Liver (tissue), 9 donors: Measurements from ENCODE around the gene RHOT2. TPM values are rescaled to one million over a fixed set of nuclear protein-coding genes. Genes with fewer than 3 reads are reported as not detected.

Source experiments
- DNase-seq: peaks from one replicate; pipeline ENCODE4 v3.0.0-alpha.2; 2017; ENCODE audit warnings: low spot score
- H3K27ac ChIP-seq, 2 donors: one replicate each; pipeline ENCODE4 v1.7.0; 2013; ENCODE audit warnings: inconsistent platforms in 2 of 2, low read length in 2 of 2, control low read depth in 1 of 2, low read depth in 1 of 2, mild to moderate bottlenecking in 1 of 2
- H3K27me3 ChIP-seq, 4 donors: one replicate each; pipeline versions ENCODE4 v1.6.1 to v1.7.0; 2013; ENCODE audit warnings: low read length in 3 of 4, inconsistent platforms in 1 of 4, mild to moderate bottlenecking in 1 of 4, moderate library complexity in 1 of 4; ENCODE audit not compliant: control insufficient read depth in 4 of 4, insufficient read depth in 4 of 4
- H3K36me3 ChIP-seq, 4 donors: one replicate each; pipeline versions ENCODE4 v1.6.1 to v1.7.0; 2013; ENCODE audit warnings: low read length in 3 of 4, mild to moderate bottlenecking in 3 of 4, low read depth in 1 of 4, moderate library complexity in 1 of 4; ENCODE audit not compliant: control insufficient read depth in 4 of 4, insufficient read depth in 3 of 4
- H3K4me1 ChIP-seq, 4 donors: one replicate each; pipeline versions ENCODE4 v1.6.1 to v1.7.0; 2013; ENCODE audit warnings: low read length in 3 of 4, mild to moderate bottlenecking in 3 of 4, moderate library complexity in 1 of 4; ENCODE audit not compliant: control insufficient read depth in 4 of 4, insufficient read depth in 4 of 4
- H3K4me3 ChIP-seq, 3 donors: one replicate each; pipeline versions ENCODE4 v1.6.1 to v1.7.0; 2013; ENCODE audit warnings: low read length in 3 of 3, control low read depth in 1 of 3, low read depth in 1 of 3, mild to moderate bottlenecking in 1 of 3
- H3K9ac ChIP-seq, 2 donors: one replicate each; pipeline ENCODE4 v1.7.0; 2013; ENCODE audit warnings: low read length in 2 of 2, mild to moderate bottlenecking in 2 of 2, moderate library complexity in 2 of 2, control low read depth in 1 of 2, low read depth in 1 of 2
- H3K9me3 ChIP-seq, 4 donors: one replicate each; pipeline versions ENCODE4 v1.6.1 to v1.7.0; 2013; ENCODE audit warnings: low read length in 3 of 4; ENCODE audit not compliant: control insufficient read depth in 4 of 4
- EGR1 ChIP-seq, 2 donors: IDR thresholded peaks; 2 replicates each; pipeline ENCODE4 v1.6.1; 2016 to 2018; ENCODE audit warnings: antibody characterized with exemption in 2 of 2, low read depth in 2 of 2
- FOXA1 ChIP-seq: IDR thresholded peaks from 2 replicates; pipeline ENCODE4 v1.6.1; 2016; ENCODE audit warnings: antibody characterized with exemption
- FOXA2 ChIP-seq: IDR thresholded peaks from 2 replicates; pipeline ENCODE4 v1.6.1; 2016; ENCODE audit warnings: antibody characterized with exemption
- GABPA ChIP-seq, 2 donors: IDR thresholded peaks in 1 of 2; conservative IDR thresholded peaks in 1 of 2; 2 replicates each; pipeline ENCODE4 v1.6.1; 2016; ENCODE audit warnings: antibody characterized with exemption in 2 of 2, mild to moderate bottlenecking in 1 of 2, moderate library complexity in 1 of 2
- HNF4A ChIP-seq, 2 donors: conservative IDR thresholded peaks; 2 replicates each; pipeline ENCODE4 v1.6.1; 2016; ENCODE audit warnings: antibody characterized with exemption in 2 of 2, mild to moderate bottlenecking in 2 of 2
- HNF4G ChIP-seq: IDR thresholded peaks from 2 replicates; pipeline ENCODE4 v1.6.1; 2016; ENCODE audit warnings: antibody characterized with exemption
- JUND ChIP-seq, 2 donors: IDR thresholded peaks; 2 replicates each; pipeline ENCODE4 v1.6.1; 2016; ENCODE audit warnings: antibody characterized with exemption in 2 of 2
- NR2F2 ChIP-seq: IDR thresholded peaks from 2 replicates; pipeline ENCODE4 v1.6.1; 2016; ENCODE audit warnings: antibody characterized with exemption
- RAD21 ChIP-seq, 2 donors: IDR thresholded peaks; 2 replicates each; pipeline ENCODE4 v1.6.1; 2016; ENCODE audit warnings: antibody characterized with exemption in 2 of 2, mild to moderate bottlenecking in 2 of 2
- REST ChIP-seq: IDR thresholded peaks from 2 replicates; pipeline ENCODE4 v1.6.1; 2016; ENCODE audit warnings: antibody characterized with exemption, mild to moderate bottlenecking
- RXRA ChIP-seq, 2 donors: IDR thresholded peaks; 2 replicates each; pipeline ENCODE4 v1.6.1; 2017 to 2018; ENCODE audit warnings: antibody characterized with exemption in 2 of 2, mild to moderate bottlenecking in 1 of 2
- SP1 ChIP-seq: IDR thresholded peaks from 2 replicates; pipeline ENCODE4 v1.6.1; 2018; ENCODE audit warnings: antibody characterized with exemption, mild to moderate bottlenecking
- TAF1 ChIP-seq: conservative IDR thresholded peaks from 2 replicates; pipeline ENCODE4 v1.6.1; 2016; ENCODE audit warnings: antibody characterized with exemption, mild to moderate bottlenecking
- YY1 ChIP-seq: IDR thresholded peaks from 2 replicates; pipeline ENCODE4 v1.6.1; 2016; ENCODE audit warnings: antibody characterized with exemption, mild to moderate bottlenecking
- WGBS: extraction: QIAGEN DNeasy Blood & Tissue Kit; methylation state at CpG from one replicate; pipeline ENCODE4 v1.1.7; 2013; 5-methylcytosine and 5-hydroxymethylcytosine counted together
- polyA plus RNA-seq, 2 donors: library from polyadenylated mRNA; stranded (reverse) in 1 of 2; unstranded in 1 of 2; fragments of 200-250 nt in 1 of 2; fragments of >200 nt in 1 of 2; fragmentation: Nextera tagmentation in 1 of 2; extraction: Ambion mirVana in 1 of 2; gene quantifications; one replicate each; pipeline versions ENCODE4 v1.2.1 to v1.2.3, GENCODE V29; 2013 to 2015
- total RNA-seq, 2 donors: library from RNA; depleted of rRNA; stranded (reverse); fragments of >200 nt; gene quantifications; one replicate each; pipeline ENCODE4 v1.2.3, GENCODE V29; 2014
- TF ChIP-seq, protein P1 (sequence below): IDR thresholded peaks from 2 replicates; pipeline ENCODE4 v1.6.1; 2016; ENCODE audit warnings: antibody characterized with exemption
- TF ChIP-seq, protein P2 (sequence below): IDR thresholded peaks from 2 replicates; pipeline ENCODE4 v1.6.1; 2016; ENCODE audit warnings: antibody characterized with exemption
- TF ChIP-seq, protein P3 (sequence below): IDR thresholded peaks from 2 replicates; pipeline ENCODE4 v1.6.1; 2016; ENCODE audit warnings: antibody characterized with exemption
- TF ChIP-seq, protein P4 (sequence below): fragments of 150-350 bp; IDR thresholded peaks from 2 replicates; pipeline ENCODE4 v1.5.1; 2017; ENCODE audit warnings: improper control_type of control experiment, low read depth, low read length; ENCODE audit not compliant: missing input control
- donor health status: healthy.
- donor health status: healthy.
- donor health status: healthy.
- donor health status: healthy.
- donor health status: healthy.

RHOT2 gene
- total and polyA plus RNA-seq, 4 donors, result 20.8 to 37.9 (median 34.3) TPM

DNA sequence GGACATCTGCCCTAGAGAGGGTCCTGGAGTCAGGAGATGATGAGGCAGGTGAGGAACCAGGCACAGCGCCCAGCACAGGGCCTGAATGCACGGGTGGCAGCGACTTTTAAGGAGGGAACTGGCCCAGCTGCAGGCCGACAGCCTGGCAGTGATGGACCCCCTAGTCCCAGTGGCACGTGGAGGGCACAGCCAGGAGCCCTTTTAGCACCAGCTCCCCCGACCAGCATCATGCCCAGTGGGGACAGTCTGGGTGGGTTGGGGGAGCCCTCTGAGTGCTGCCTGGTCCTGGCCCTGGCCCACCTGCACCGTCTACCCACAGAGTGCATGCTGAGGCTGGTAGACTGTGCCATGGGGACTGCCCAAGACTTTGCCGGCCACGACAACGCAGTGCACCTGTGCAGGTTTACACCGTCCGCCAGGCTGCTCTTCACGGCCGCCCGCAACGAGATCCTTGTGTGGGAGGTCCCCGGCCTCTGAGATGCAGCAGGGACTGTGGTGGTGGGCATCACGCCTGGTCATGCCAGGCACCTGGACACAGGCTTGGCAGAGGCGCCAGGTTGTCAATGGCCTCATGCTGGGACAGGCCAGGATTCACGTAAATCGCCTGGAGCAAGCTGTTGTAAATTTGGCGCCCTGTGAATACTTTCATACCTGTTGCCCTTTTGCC is 686 bp upstream of the RHOT2 start:
- no peaks in the 10 kb centered on the region for H3K9me3 ChIP-seq
- no peak overlapping the region for H3K27ac ChIP-seq
- 86% methylated on average over 22 of the region's 22 CpGs for WGBS
- no peaks in the 10 kb centered on the region for H3K27me3 ChIP-seq
- H3K9ac ChIP-seq, result peak overlapping the region in 1 of 2 donors; percentile 48
- no peak for DNase-seq
- TF ChIP-seq NR2F2, result no peak
- no peak for TF ChIP-seq FOXA1
- TF ChIP-seq TAF1, result no peak
- no peak for TF ChIP-seq SP1
- TF ChIP-seq HNF4G, result no peak
- TF ChIP-seq, protein P1, sequence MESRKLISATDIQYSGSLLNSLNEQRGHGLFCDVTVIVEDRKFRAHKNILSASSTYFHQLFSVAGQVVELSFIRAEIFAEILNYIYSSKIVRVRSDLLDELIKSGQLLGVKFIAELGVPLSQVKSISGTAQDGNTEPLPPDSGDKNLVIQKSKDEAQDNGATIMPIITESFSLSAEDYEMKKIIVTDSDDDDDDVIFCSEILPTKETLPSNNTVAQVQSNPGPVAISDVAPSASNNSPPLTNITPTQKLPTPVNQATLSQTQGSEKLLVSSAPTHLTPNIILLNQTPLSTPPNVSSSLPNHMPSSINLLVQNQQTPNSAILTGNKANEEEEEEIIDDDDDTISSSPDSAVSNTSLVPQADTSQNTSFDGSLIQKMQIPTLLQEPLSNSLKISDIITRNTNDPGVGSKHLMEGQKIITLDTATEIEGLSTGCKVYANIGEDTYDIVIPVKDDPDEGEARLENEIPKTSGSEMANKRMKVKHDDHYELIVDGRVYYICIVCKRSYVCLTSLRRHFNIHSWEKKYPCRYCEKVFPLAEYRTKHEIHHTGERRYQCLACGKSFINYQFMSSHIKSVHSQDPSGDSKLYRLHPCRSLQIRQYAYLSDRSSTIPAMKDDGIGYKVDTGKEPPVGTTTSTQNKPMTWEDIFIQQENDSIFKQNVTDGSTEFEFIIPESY, result no peak
- no peak for TF ChIP-seq JUND (IDR thresholded peaks at IDR 0.05)
- TF ChIP-seq REST, result no peak
- TF ChIP-seq RAD21 (IDR thresholded peaks at IDR 0.05), result no peak
- no peak for TF ChIP-seq GABPA (IDR thresholded peaks at IDR 0.05 in 1 of 2, conservative IDR thresholded peaks at IDR 0.05 in 1 of 2)
- TF ChIP-seq EGR1 (IDR thresholded peaks at IDR 0.05; ENCODE audit: low read depth in 2 of 2), result no peak
- TF ChIP-seq RXRA (IDR thresholded peaks at IDR 0.05), result no peak
- TF ChIP-seq, protein P2, sequence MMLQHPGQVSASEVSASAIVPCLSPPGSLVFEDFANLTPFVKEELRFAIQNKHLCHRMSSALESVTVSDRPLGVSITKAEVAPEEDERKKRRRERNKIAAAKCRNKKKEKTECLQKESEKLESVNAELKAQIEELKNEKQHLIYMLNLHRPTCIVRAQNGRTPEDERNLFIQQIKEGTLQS, result no peak
- no peak for TF ChIP-seq YY1
- TF ChIP-seq, protein P3, sequence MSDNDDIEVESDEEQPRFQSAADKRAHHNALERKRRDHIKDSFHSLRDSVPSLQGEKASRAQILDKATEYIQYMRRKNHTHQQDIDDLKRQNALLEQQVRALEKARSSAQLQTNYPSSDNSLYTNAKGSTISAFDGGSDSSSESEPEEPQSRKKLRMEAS, result no peak
- TF ChIP-seq FOXA2, result no peak
- TF ChIP-seq HNF4A (conservative IDR thresholded peaks at IDR 0.05), result no peak
- TF ChIP-seq, protein P4, sequence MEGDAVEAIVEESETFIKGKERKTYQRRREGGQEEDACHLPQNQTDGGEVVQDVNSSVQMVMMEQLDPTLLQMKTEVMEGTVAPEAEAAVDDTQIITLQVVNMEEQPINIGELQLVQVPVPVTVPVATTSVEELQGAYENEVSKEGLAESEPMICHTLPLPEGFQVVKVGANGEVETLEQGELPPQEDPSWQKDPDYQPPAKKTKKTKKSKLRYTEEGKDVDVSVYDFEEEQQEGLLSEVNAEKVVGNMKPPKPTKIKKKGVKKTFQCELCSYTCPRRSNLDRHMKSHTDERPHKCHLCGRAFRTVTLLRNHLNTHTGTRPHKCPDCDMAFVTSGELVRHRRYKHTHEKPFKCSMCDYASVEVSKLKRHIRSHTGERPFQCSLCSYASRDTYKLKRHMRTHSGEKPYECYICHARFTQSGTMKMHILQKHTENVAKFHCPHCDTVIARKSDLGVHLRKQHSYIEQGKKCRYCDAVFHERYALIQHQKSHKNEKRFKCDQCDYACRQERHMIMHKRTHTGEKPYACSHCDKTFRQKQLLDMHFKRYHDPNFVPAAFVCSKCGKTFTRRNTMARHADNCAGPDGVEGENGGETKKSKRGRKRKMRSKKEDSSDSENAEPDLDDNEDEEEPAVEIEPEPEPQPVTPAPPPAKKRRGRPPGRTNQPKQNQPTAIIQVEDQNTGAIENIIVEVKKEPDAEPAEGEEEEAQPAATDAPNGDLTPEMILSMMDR, result no peak
- H3K4me1 ChIP-seq, result peaks cover 7 to 23% (median 15%) of the 10 kb centered on the region in 4 donors
- H3K4me3 ChIP-seq, result no peak overlapping the region
- H3K36me3 ChIP-seq, result peaks cover 4 to 21% (median 11%) of the 10 kb centered on the region in 4 donors
